ENCODE results near the gene MTF1. TPM values are rescaled to one million over a fixed set of nuclear protein-coding genes. Genes with fewer than 3 reads are reported as not detected.
A peak's percentile ranks its signal among the peaks of the same experiment; 100 is the strongest.

MTF1 gene
- total RNA-seq, 1 donor from 2014 or later = 30.3 TPM

DNA sequence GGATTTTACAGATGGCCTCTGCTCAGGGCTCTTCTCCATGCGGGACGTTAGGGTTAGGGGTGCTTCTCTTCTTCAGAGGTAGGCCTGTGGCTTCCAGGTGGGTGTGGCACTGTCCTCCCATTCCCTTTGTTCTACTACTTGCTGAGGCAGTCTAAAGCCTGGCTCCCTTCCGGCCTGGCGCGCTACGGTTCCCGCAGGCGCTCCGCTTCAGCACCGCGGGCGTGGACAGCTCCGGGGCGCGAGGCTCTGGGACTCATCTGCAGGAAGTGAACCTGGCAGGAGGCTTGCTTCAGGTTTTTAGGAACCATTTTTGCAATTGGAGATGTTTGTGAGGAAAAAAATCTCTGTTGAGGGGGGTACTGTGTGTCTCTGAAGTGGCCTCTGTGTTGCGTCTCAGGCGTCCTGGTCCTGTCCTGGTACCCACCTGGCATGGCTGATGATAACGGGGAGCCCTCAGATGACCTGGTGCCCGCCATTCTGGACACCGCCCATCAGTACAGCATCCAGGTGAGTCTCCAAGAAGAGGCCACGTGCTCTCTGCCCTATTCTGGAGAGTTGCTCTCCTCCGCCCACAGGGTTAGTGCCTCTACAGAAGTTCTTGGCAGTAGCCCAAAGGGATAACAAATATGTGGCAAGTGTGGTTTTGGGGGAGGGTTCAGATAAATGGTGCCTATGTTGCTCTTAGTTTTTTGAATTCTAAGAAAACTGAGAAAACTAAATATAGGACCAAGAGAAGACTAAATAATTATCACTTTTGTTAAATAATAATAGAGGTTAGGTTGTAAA is 63.9 kb downstream of the MTF1 start:
- peaks cover 3% of the 10 kb centered on the region for H3K27me3 ChIP-seq (ENCODE audit: low read depth)
- DNase-seq (peak; percentile 65), ATAC-seq (peak; percentile 54 to 64)
- TF ChIP-seq, protein P1, sequence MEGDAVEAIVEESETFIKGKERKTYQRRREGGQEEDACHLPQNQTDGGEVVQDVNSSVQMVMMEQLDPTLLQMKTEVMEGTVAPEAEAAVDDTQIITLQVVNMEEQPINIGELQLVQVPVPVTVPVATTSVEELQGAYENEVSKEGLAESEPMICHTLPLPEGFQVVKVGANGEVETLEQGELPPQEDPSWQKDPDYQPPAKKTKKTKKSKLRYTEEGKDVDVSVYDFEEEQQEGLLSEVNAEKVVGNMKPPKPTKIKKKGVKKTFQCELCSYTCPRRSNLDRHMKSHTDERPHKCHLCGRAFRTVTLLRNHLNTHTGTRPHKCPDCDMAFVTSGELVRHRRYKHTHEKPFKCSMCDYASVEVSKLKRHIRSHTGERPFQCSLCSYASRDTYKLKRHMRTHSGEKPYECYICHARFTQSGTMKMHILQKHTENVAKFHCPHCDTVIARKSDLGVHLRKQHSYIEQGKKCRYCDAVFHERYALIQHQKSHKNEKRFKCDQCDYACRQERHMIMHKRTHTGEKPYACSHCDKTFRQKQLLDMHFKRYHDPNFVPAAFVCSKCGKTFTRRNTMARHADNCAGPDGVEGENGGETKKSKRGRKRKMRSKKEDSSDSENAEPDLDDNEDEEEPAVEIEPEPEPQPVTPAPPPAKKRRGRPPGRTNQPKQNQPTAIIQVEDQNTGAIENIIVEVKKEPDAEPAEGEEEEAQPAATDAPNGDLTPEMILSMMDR (IDR thresholded peaks at IDR 0.05) = no peak
- intact Hi-C loops (cut with DNase I) = no loop called here
- H3K36me3 ChIP-seq = peaks cover 12% of the 10 kb centered on the region
- H3K4me1 ChIP-seq = peaks cover 20% of the 10 kb centered on the region
- no peaks in the 10 kb centered on the region for H3K9me3 ChIP-seq
- H3K4me3 ChIP-seq = peak overlapping the region; percentile 62
- no peak overlapping the region for H3K27ac ChIP-seq

DNA sequence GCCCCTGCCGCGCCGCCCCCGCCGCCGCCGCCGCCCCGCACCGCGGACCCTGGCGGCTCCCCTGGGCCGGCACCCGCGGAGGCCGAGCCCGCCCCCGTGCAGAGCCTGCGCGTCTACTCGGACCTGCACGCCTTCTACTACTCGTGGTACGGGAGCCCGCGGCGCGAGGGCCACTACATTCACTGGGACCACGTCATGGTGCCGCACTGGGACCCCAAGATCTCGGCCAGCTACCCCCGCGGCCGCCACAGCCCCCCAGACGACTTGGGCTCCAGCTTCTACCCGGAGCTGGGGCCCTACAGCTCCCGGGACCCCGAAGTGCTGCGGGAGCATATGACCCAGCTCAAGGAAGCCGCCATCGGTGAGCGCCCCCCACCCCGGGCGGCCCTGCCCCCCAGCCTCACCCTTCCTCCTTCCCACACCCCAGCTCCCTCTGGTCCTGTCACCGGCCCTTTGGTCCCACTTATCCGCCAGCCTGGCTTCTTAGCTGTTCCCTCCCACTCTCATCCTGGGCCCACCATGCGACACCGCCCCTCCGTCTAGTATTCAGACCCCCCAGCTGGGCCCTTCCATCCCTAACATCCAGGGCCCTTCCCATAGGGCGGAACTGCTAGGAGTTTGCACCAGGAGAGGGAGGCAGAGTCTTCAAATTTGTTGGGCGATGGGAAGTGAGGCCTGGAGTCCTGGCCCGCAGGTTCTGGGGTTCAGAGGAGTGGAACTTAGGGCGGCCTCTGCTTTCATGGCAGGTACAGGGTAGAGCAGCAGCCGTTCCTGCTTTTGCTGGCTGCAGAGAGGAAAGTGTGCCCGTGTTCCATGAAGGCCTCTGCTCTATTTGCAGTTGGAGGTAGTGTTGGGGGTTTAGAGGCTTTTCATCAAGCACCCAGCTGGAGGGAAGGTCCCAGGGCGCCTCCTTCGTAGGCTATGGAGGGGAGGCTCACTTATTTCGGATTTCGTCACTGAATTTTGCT is 64.7 kb downstream of the MTF1 start:
- Histone ChIP-seq H3K4me3 (peak overlapping the region; percentile 62), H3K9me3 (no peaks in the 10 kb centered on the region), H3K4me1 (peaks cover 20% of the 10 kb centered on the region), H3K36me3 (peaks cover 4% of the 10 kb centered on the region), H3K27me3 (ENCODE audit: low read depth) (peaks cover 3% of the 10 kb centered on the region), H3K27ac (no peak overlapping the region)
- intact Hi-C loops (cut with DNase I) = no loop called here
- DNase-seq (no peak), ATAC-seq (peak; percentile 9 to 11)
- TF ChIP-seq, protein P1 (IDR thresholded peaks at IDR 0.05) = no peak

DNA sequence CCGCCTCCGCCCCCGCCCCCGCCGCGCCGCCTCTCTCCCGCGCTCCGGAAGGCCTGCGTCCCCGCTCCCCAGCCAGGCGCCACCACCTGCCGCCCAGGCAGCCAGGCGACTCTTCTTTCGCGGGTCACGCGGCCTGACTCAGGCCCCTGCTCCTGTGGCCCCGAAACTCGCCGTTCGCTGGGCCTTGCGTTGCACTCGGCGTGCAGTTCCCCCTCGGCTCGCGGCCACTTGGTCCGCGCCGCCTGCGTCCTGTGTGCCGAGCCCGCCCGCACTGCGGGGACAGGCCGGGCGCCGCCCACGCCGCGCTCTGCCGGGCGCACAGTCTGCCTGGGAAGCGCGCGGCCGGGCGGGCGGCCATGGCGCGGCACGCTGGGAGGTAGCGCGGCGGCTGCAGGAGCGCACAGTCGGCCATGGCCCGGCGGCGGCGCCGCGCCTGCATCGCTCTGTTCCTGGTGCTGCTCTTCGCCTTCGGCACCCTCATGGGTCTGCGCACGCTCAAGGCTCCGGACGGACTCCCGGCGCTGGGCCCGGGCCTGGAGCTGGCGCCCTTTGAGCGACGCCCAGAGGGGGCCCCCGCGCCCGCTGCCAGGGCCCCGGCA is 65.5 kb downstream of the MTF1 start, which contains the start of gene MANEAL:
TSS of gene MANEAL (plus strand) at position 75 of the 599 bp plus-strand sequence. CDS start at position 411, 336 bp downstream.
- peaks cover 20% of the 10 kb centered on the region for H3K4me1 ChIP-seq
- DNase-seq (peak; percentile 69), ATAC-seq (peak; percentile 87 to 88)
- peak within 1 kb of the TSS; percentile 62 for H3K4me3 ChIP-seq
- H3K9me3 ChIP-seq = no peaks in the 10 kb centered on the region
- H3K27ac ChIP-seq = no peak within 1 kb of the TSS
- H3K36me3 ChIP-seq = no peaks in the 10 kb centered on the region
- H3K27me3 ChIP-seq (ENCODE audit: low read depth) = peaks cover 3% of the 10 kb centered on the region
- intact Hi-C loops (cut with DNase I) = no loop called here
- TF ChIP-seq, protein P1 (IDR thresholded peaks at IDR 0.05) = no peak

DNA sequence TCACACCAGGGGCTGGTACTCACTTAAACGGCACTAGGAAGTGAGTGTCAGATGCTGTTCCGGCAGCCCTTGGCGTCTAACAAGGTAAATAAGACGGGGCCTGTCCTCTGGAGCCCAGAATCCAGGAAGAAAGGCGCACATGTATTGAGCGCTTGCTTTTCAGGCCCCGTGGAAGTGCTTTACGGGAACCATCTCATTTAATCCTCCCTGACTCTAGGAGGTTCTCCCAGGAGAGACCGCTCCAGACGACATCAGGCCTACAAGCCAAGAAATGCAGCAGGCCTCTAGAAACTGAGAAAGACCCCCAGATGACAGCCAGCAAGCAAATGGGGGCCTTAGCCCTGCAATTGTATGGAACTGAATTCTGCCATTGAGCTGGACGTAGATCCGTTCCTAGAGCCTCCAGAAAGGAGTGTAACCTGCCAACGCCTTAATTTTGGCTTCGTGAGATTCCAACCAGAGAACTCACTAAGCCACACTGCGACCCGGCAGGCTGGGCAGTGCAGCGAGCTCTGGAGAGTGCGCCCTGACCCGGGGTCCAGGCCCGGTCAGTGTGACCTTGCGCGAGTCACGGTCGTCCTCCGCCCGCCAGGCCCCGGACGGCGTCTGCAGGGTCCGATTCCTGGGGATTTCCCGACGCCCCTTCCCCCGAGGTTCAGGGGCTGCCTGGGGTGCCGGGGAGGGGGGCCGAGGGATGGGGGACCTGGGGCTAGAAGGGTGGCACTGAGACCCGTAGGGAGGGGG is 66.3 kb downstream of the MTF1 start:
- Histone ChIP-seq H3K27ac (no peak overlapping the region), H3K27me3 (ENCODE audit: low read depth) (peaks cover 7% of the 10 kb centered on the region), H3K4me3 (peak overlapping the region; percentile 62), H3K36me3 (no peaks in the 10 kb centered on the region), H3K9me3 (no peaks in the 10 kb centered on the region), H3K4me1 (peaks cover 20% of the 10 kb centered on the region)
- peak in 1 of 2 donors; percentile 12 for ATAC-seq
- intact Hi-C loops (cut with DNase I) = no loop called here
- TF ChIP-seq, protein P1 (IDR thresholded peaks at IDR 0.05) = no peak
- no peak for DNase-seq
